CD4-positive, alpha-beta T cell (primary cell): Measurements from ENCODE around the gene FBXL14. TPM values are rescaled to one million over a fixed set of nuclear protein-coding genes. Genes with fewer than 3 reads are reported as not detected.

Source experiments
- ATAC-seq: fragments of 200-7000 bp; cut with Tn5 transposase; one replicate; pipeline ENCODE4 v1.10.0; 2022; ENCODE audit warnings: mild to moderate bottlenecking; ENCODE audit not compliant: poor library complexity
- CTCF ChIA-PET: fragments of 350-600 bp; sonication (Branson Sonifier 250); formaldehyde crosslinking; loops from one replicate; lab custom pipeline; 2021; ENCODE audit warnings: antibody characterized with exemption, inconsistent platforms; lab: Charles Lee
- POLR2A ChIA-PET: fragments of 350-600 bp; sonication (Branson Sonifier 250); formaldehyde crosslinking; loops from one replicate; lab custom pipeline; 2021; ENCODE audit warnings: antibody characterized with exemption, inconsistent platforms; lab: Charles Lee
- DNase-seq, 14 experiments: peaks; one replicate each; pipeline ENCODE4 v3.0.0-alpha.2; 2013 to 2020; ENCODE audit warnings: mixed read lengths in 2 of 14
- H3K27ac ChIP-seq, 2 donors: one replicate each; pipeline versions ENCODE4 v1.5.1 to v1.7.0; 2013; ENCODE audit warnings: low read length in 2 of 2, low read depth in 1 of 2, mild to moderate bottlenecking in 1 of 2
- H3K27me3 ChIP-seq, 2 experiments: 1 replicate in 1 of 2; 2 replicates in 1 of 2; pipeline versions ENCODE4 v1.6.1 to v1.7.0; 2013; ENCODE audit warnings: low read length in 2 of 2, control low read depth in 1 of 2, mild to moderate bottlenecking in 1 of 2, moderate library complexity in 1 of 2; ENCODE audit not compliant: insufficient read depth in 2 of 2, control insufficient read depth in 1 of 2
- H3K36me3 ChIP-seq: one replicate; pipeline ENCODE4 v1.6.1; 2013; ENCODE audit warnings: low read length, control low read depth; ENCODE audit not compliant: insufficient read depth
- H3K4me1 ChIP-seq: one replicate; pipeline ENCODE4 v1.6.1; 2013; ENCODE audit warnings: low read length, control low read depth; ENCODE audit not compliant: insufficient read depth
- H3K4me3 ChIP-seq: one replicate; pipeline ENCODE4 v1.5.1; 2013; ENCODE audit warnings: mild to moderate bottlenecking, low read length, moderate library complexity
- H3K9me3 ChIP-seq, 2 experiments: 1 replicate in 1 of 2; 2 replicates in 1 of 2; pipeline versions ENCODE4 v1.6.1 to v1.7.0; 2013; ENCODE audit warnings: low read length in 2 of 2, mild to moderate bottlenecking in 2 of 2, control low read depth in 1 of 2, moderate library complexity in 1 of 2; ENCODE audit not compliant: control insufficient read depth in 1 of 2, insufficient read depth in 1 of 2
- H3K27ac Mint-ChIP-seq: one replicate; pipeline ENCODE4 v1.8.0; 2020; ENCODE audit warnings: mixed read lengths
- H3K27me3 Mint-ChIP-seq: one replicate; pipeline ENCODE4 v1.8.0; 2021; ENCODE audit warnings: mixed read lengths
- H3K36me3 Mint-ChIP-seq: one replicate; pipeline ENCODE4 v1.8.0; 2021; ENCODE audit warnings: low read depth, mixed read lengths
- H3K4me1 Mint-ChIP-seq: one replicate; pipeline ENCODE4 v1.8.0; 2021; ENCODE audit warnings: low read depth, mixed read lengths
- H3K4me3 Mint-ChIP-seq: one replicate; pipeline ENCODE4 v1.8.0; 2020; ENCODE audit warnings: mild to moderate bottlenecking, mixed read lengths
- H3K9me3 Mint-ChIP-seq: one replicate; pipeline ENCODE4 v1.8.0; 2020; ENCODE audit warnings: mixed read lengths
- CTCF ChIP-seq: fragments of 200-600 bp; IDR thresholded peaks from one replicate; pipeline ENCODE4 v1.8.0; 2022; ENCODE audit warnings: antibody characterized with exemption, mild to moderate bottlenecking
- intact Hi-C, 2 experiments: fragments of 100-400 bp; cut with DNase I in 1 of 2; cut with micrococcal nuclease in 1 of 2; formaldehyde crosslinking; loops; one replicate each; pipeline versions ENCODE4 v1.15.1 to v1.9.0; 2023 to 2025; cut with DNase I, micrococcal nuclease
- total RNA-seq, 174 experiments: library from RNA in 2 of 174; stranded (reverse) in 2 of 174; gene quantifications; one replicate each; pipeline ENCODE4 v1.2.3 and lab custom pipeline; 2021 to 2026

The FBXL14 gene
- total RNA-seq, 2 experiments from 2014 or later: 32.3 to 33.6 TPM

DNA sequence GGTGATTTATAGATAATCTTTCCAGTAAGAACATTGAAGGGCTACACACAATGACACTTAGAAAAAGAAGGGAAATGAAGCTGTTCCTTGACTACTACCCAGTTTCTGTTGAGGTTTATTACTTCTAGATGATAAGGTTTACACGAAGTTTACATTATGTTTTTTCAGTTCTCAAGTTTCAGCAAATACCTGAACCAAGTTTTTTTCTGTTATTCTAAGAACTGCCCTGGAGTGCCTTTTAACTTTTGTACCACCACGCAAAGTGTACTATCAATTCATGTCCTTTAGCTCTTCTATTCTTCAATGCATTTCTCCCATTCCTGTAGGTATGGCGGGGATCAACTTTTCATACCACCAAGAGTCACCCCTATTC lies 5.8 kb downstream of the FBXL14 start:
- H3K4me3 Mint-ChIP-seq: peak overlapping the region; percentile 71
- ATAC-seq: no peak
- CTCF ChIA-PET: interaction anchor here (0.9 to 3.6 kb wide), 5 partner anchors 9 to 470 kb away, joined by 3 to 14 read pairs (median 6); no protein-coding TSS in a partner anchor
- H3K27me3 Mint-ChIP-seq: no peaks in the 10 kb centered on the region
- peaks cover 15% of the 10 kb centered on the region for H3K36me3 ChIP-seq
- H3K27me3 ChIP-seq: no peaks in the 10 kb centered on the region
- H3K4me1 Mint-ChIP-seq: peaks cover 64% of the 10 kb centered on the region
- no peak for DNase-seq
- intact Hi-C loops: no loop called here
- peaks cover 55% of the 10 kb centered on the region for H3K36me3 Mint-ChIP-seq
- POLR2A ChIA-PET: interaction anchor here (1.0 to 3.0 kb wide), 3 partner anchors 14 to 471 kb away, joined by 3 to 24 read pairs (median 4); no protein-coding TSS in a partner anchor
- no peak for TF ChIP-seq CTCF
- no peak overlapping the region for H3K4me3 ChIP-seq
- H3K4me1 ChIP-seq: peaks cover 30% of the 10 kb centered on the region
- no peaks in the 10 kb centered on the region for H3K9me3 Mint-ChIP-seq
- no peaks in the 10 kb centered on the region for H3K9me3 ChIP-seq
- H3K27ac ChIP-seq: no peak overlapping the region
- H3K27ac Mint-ChIP-seq: peak overlapping the region; percentile 83

DNA sequence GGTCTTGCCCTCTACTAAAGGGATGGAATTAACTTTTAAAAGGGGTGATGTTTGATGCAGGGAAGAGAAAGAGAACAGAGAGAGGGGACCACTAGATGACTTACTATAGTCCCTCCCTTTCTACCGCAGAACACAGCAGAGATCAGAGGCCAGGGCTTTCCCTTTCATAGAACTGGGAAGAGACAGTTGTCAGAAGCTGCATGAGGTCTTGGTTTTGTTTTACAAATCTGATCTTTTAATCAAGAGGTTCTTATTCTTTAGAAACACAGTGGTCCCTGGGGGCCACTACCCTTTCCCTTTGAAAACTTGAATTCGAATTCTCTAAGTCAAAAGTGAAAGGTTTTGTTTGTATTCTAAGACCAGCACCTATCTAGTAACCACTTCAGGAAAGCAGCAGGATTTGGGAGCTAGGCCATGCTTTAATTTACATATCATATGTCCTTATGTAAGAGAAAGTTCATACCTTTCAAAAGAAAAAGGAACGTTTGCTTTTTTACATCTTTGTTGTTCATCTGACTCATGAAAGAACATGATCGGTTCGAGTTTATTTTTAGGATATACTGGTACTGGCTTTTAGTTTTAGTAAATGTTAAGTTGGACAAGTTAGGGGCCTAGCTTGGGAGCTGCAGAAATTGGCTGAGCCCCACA lies 6.3 kb downstream of the FBXL14 start:
- CTCF ChIA-PET: interaction anchor here (0.9 to 3.6 kb wide), 5 partner anchors 10 to 470 kb away, joined by 3 to 14 read pairs (median 6); no protein-coding TSS in a partner anchor
- intact Hi-C loops: no loop called here
- peaks cover 15% of the 10 kb centered on the region for H3K36me3 ChIP-seq
- H3K4me1 Mint-ChIP-seq: peaks cover 66% of the 10 kb centered on the region
- H3K4me1 ChIP-seq: peaks cover 27% of the 10 kb centered on the region
- peak overlapping the region; percentile 83 for H3K27ac Mint-ChIP-seq
- no peaks in the 10 kb centered on the region for H3K9me3 ChIP-seq
- peak overlapping the region; percentile 71 for H3K4me3 Mint-ChIP-seq
- no peak overlapping the region for H3K4me3 ChIP-seq
- H3K9me3 Mint-ChIP-seq: no peaks in the 10 kb centered on the region
- ATAC-seq (peak; percentile 29), DNase-seq (peak in 2 of 14 experiments; percentile 42 to 49)
- H3K27ac ChIP-seq: no peak overlapping the region
- H3K27me3 ChIP-seq: no peaks in the 10 kb centered on the region
- no peak for TF ChIP-seq CTCF
- POLR2A ChIA-PET: interaction anchor here (0.8 to 3.0 kb wide), 4 partner anchors 14 to 470 kb away, joined by 3 to 24 read pairs (median 4); no protein-coding TSS in a partner anchor
- H3K36me3 Mint-ChIP-seq: peaks cover 51% of the 10 kb centered on the region
- no peaks in the 10 kb centered on the region for H3K27me3 Mint-ChIP-seq

DNA sequence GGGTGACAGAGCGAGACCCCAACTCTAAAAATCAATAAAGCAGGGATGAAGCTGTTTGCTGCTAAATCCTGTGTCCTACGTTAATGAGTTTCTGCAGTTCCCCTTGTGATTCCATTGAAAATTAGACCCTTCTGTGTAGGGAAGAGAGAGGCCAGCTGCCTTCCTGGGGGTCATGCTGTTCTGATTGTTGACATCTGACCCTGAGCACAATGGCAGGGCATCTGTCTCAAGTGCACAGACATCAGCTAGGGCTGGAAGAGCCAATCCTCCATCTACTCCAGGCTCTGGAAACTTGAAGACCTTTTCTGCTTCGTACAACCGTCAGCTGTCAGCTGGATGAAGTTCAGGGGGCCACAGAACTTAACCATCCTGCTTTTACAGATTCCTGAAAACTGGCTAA lies 10.1 kb downstream of the FBXL14 start:
- peaks cover 5% of the 10 kb centered on the region for H3K4me1 ChIP-seq
- H3K9me3 Mint-ChIP-seq: no peaks in the 10 kb centered on the region
- peaks cover 34% of the 10 kb centered on the region for H3K4me1 Mint-ChIP-seq
- intact Hi-C loops: no loop called here
- H3K36me3 ChIP-seq: peaks cover 11% of the 10 kb centered on the region
- H3K27ac ChIP-seq: no peak overlapping the region
- ATAC-seq (no peak), DNase-seq (no peak)
- H3K9me3 ChIP-seq: no peaks in the 10 kb centered on the region
- no peak for TF ChIP-seq CTCF
- POLR2A ChIA-PET: interaction anchor here (0.6 to 3.8 kb wide), 5 partner anchors 8 to 467 kb away, joined by 3 to 37 read pairs (median 5); no protein-coding TSS in a partner anchor
- H3K36me3 Mint-ChIP-seq: peaks cover 21% of the 10 kb centered on the region
- CTCF ChIA-PET: interaction anchor here (0.9 to 3.3 kb wide), 9 partner anchors 14 to 1008 kb away, joined by 3 to 70 read pairs (median 5); no protein-coding TSS in a partner anchor
- no peaks in the 10 kb centered on the region for H3K27me3 Mint-ChIP-seq
- H3K4me3 ChIP-seq: no peak overlapping the region
- no peak overlapping the region for H3K27ac Mint-ChIP-seq
- H3K27me3 ChIP-seq: no peaks in the 10 kb centered on the region
- no peak overlapping the region for H3K4me3 Mint-ChIP-seq
